Prostate gland (tissue), 2 donors: Measurements from ENCODE around the gene ZRANB2.

Source experiments
- CTCF ChIP-seq, 4 experiments: fragments of 200-600 bp in 2 of 4; fragments of 450-650 bp in 2 of 4; sonication (generic) in 2 of 4; IDR thresholded peaks; 1 replicate in 3 of 4; 2 replicates in 1 of 4; pipeline ENCODE4 v1.5.1; 2016 to 2019; ENCODE audit warnings: antibody characterized with exemption in 4 of 4, mild to moderate bottlenecking in 2 of 4, moderate library complexity in 2 of 4
- POLR2AphosphoS5 ChIP-seq: sonication (generic); formaldehyde crosslinking; IDR thresholded peaks from one replicate; pipeline ENCODE4 v1.6.1; 2017; ENCODE audit warnings: antibody characterized with exemption

GRCh38 chr1:71071720-71072119 lies 9.1 kb downstream of the ZRANB2 start:
- TF ChIP-seq POLR2AphosphoS5 (no peak), CTCF (IDR thresholded peaks at IDR 0.05) (no peak)
